GM12801 (cell line): ENCODE measurements around the gene STAB2.

Experiments
- CTCF ChIP-seq: IDR thresholded peaks from one replicate; pipeline ENCODE4 v1.5.1; 2011; ENCODE audit warnings: control low read depth; ENCODE audit not compliant: insufficient read length; ENCODE audit errors: extremely low read depth

STAB2 gene

GRCh38 chr12:103548622-103549601 is 38.2 kb upstream of the STAB2 start:
- TF ChIP-seq CTCF: no peak

GRCh38 chr12:103556890-103557627 is 30.0 kb upstream of the STAB2 start:
- no peak for TF ChIP-seq CTCF

- no peak for TF ChIP-seq CTCF
Observed at GRCh38 chr12:103557628-103558010, 29.5 kb upstream of the STAB2 start.

GRCh38 chr12:103558879-103559278 is 28.2 kb upstream of the STAB2 start:
- TF ChIP-seq CTCF: no peak

- TF ChIP-seq CTCF: no peak
Observed at GRCh38 chr12:103560604-103561101, 26.4 kb upstream of the STAB2 start.

GRCh38 chr12:103561174-103561573 is 25.9 kb upstream of the STAB2 start:
- no peak for TF ChIP-seq CTCF

GRCh38 chr12:103566398-103566797 is 20.7 kb upstream of the STAB2 start:
- TF ChIP-seq CTCF: no peak
